ENCODE results near the gene TDO2. TPM values are rescaled to one million over a fixed set of nuclear protein-coding genes. Genes with fewer than 3 reads are reported as not detected.
A peak's percentile ranks its signal among the peaks of the same experiment; 100 is the strongest.

TDO2 gene
- total and polyA plus RNA-seq, 9 donors, result 0.12 to 2.3 (median 0.36) TPM; not detected in 3

DNA sequence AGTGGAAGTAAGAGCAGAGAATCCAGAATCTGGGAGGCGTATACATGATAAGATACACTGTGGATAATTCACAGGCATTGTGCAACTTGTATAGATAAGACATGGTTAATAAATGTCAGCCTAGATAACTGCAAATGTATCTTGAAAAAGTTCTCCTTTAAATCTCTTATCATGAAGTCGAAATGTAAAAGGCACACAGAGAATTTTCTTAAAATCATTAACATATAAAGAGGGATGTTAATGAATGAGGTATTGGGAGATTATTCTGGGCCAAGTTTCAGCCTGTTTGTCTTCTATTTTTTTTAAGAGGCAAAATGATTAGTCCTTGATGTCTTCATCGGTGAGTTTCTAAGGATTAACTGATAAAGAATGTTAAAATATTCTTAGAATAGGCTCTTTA lies 835 bp downstream of the TDO2 start:
- DNase-seq, result no peak
- Histone ChIP-seq H3K9me3 (replicated peaks; ENCODE audit: control insufficient read depth, low read depth, low read length) (no peaks in the 10 kb centered on the region), H3K4me3 (ENCODE audit: low read length) (no peak overlapping the region), H3K4me1 (ENCODE audit: control insufficient read depth, insufficient read depth, low read length) (peaks cover 2% of the 10 kb centered on the region), H3K36me3 (ENCODE audit: control insufficient read depth, insufficient read depth, low read length) (no peaks in the 10 kb centered on the region), H3K27me3 (ENCODE audit: control insufficient read depth, insufficient read depth, low read length) (no peaks in the 10 kb centered on the region), H3K27ac (ENCODE audit: low read length) (no peak overlapping the region)
- WGBS (ENCODE audit: insufficient coverage), result no CpG with 5 or more reads among the region's 3 CpGs

DNA sequence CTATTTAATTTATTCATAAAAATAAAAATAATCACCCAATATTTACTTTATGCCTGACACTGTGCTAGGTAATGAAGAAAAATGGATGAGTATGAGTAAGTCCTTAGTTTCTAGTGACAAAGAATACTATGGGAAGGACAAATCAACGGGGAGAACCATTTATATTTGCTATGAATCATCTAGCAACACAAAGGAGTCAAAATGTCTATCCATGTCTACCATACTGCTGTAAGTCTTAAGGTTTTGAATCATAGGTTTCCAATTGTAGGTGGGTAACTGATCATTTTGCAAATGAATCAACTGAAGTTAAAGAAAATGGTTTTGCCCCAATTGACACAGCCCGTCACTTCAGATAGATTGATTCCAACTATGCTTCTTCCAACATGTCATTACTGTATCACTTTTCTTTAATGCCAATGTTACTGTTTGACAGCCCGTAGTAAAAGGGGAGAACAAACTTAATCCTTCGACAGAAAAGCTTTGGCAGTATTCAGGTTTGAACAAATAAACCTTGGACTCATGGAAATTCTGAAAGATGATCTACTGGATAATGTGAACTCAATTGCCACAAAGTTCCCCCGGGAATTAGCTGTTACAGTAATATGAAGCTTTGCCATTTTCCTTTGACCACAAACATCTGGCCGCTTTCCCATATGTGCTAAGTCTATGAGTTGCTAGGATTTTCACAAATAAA lies 3.2 kb downstream of the TDO2 start:
- peak; percentile 95 for DNase-seq
- Histone ChIP-seq H3K4me1 (ENCODE audit: control insufficient read depth, insufficient read depth, low read length) (peaks cover 2% of the 10 kb centered on the region), H3K9me3 (replicated peaks; ENCODE audit: control insufficient read depth, low read depth, low read length) (no peaks in the 10 kb centered on the region), H3K27ac (ENCODE audit: low read length) (peak overlapping the region; percentile 29), H3K36me3 (ENCODE audit: control insufficient read depth, insufficient read depth, low read length) (no peaks in the 10 kb centered on the region), H3K27me3 (ENCODE audit: control insufficient read depth, insufficient read depth, low read length) (no peaks in the 10 kb centered on the region), H3K4me3 (ENCODE audit: low read length) (no peak overlapping the region)
- WGBS (ENCODE audit: insufficient coverage), result no CpG with 5 or more reads among the region's 6 CpGs

DNA sequence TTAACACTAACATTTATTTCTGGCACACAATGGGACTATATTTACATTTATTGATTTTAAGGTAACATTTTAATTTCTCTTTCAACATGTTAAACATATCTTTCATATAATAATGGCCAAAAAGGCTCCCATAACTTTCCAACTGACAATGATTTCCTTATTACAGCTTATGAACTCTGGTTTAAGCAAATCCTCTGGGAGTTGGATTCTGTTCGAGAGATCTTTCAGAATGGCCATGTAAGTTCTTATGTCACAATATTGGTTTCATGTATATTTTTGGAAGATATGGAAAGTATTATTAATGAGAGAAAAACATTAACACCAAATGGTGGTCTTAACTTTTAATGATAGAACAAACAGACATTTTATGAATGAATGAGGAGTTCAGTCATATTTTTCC lies 4.1 kb downstream of the TDO2 start:
- DNase-seq, result peak; percentile 71
- Histone ChIP-seq H3K27me3 (ENCODE audit: control insufficient read depth, insufficient read depth, low read length) (no peaks in the 10 kb centered on the region), H3K4me3 (ENCODE audit: low read length) (no peak overlapping the region), H3K27ac (ENCODE audit: low read length) (peak overlapping the region; percentile 67), H3K9me3 (replicated peaks; ENCODE audit: control insufficient read depth, low read depth, low read length) (no peaks in the 10 kb centered on the region), H3K4me1 (ENCODE audit: control insufficient read depth, insufficient read depth, low read length) (peaks cover 2% of the 10 kb centered on the region), H3K36me3 (ENCODE audit: control insufficient read depth, insufficient read depth, low read length) (no peaks in the 10 kb centered on the region)
- no CpG with 5 or more reads among the region's 1 CpG for WGBS (ENCODE audit: insufficient coverage)

DNA sequence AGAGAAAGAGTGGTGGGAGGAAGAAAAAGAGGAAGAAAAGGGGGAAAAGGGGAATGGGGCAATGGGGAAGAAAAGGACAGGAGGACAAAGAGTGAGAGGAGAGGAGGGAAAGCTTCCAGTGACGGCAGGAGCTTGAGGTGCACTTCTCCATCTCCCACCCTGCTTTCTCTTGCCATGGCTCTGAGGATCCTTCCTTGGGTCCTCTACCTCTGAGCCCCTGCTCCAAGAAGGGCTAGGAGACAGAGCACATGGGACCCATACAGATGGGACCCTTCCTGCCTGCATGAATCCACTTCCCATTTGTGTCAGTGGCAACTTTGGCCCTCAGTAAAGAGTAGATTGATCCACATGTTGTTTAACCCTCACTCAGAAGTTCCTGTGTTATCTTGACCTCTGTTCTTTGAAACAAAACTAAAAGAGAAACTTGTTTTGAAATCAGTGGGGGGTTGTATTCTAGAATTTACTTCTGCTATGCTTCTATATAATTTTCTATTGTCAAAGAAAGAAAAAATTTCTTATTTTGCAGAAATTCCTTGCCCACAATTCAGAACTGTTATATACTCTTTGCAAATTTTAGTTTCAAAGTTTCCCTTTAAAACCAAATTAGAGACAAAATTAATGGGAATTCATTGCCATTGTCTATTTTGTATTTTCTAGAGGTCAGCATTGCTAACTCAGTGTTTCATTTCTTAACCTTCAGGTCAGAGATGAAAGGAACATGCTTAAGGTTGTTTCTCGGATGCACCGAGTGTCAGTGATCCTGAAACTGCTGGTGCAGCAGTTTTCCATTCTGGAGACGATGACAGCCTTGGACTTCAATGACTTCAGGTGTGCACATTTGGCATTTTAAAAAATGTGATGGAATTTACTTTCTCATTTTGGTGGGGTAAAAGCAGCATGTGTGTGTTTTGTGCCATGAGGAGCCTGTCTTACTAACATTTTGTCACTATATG lies 5.0 kb downstream of the TDO2 start:
- Histone ChIP-seq H3K27me3 (ENCODE audit: control insufficient read depth, insufficient read depth, low read length) (no peaks in the 10 kb centered on the region), H3K4me3 (ENCODE audit: low read length) (no peak overlapping the region), H3K4me1 (ENCODE audit: control insufficient read depth, insufficient read depth, low read length) (peaks cover 2% of the 10 kb centered on the region), H3K27ac (ENCODE audit: low read length) (no peak overlapping the region), H3K9me3 (replicated peaks; ENCODE audit: control insufficient read depth, low read depth, low read length) (no peaks in the 10 kb centered on the region), H3K36me3 (ENCODE audit: control insufficient read depth, insufficient read depth, low read length) (no peaks in the 10 kb centered on the region)
- no peak for DNase-seq
- 93% methylated on average over 3 of the region's 4 CpGs for WGBS (ENCODE audit: insufficient coverage)

DNA sequence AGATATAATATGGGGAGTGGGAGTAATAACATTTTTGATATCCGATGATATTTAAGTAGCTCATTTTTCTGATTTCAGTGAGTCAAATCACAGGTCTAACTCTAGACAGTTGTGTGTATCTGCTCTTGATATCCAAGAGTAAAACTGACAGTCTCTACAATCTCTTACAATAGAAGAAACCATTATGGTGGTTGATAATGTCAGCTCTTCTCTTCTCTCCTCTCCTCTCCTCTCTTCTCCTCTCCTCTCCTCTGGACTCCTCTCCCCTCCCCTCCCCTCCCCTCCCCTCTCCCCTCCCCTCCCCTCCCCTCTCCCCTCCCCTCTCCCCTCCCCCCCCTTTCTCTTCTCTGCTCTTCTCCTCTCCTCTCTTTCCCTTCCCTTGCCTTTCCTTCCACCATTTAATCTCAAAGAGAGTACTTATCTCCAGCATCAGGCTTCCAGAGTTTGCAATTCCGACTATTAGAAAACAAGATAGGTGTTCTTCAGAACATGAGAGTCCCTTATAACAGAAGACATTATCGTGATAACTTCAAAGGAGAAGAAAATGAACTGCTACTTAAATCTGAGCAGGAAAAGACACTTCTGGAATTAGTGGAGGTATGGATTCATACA lies 6.2 kb downstream of the TDO2 start:
- Histone ChIP-seq H3K27me3 (ENCODE audit: control insufficient read depth, insufficient read depth, low read length) (no peaks in the 10 kb centered on the region), H3K36me3 (ENCODE audit: control insufficient read depth, insufficient read depth, low read length) (no peaks in the 10 kb centered on the region), H3K9me3 (replicated peaks; ENCODE audit: control insufficient read depth, low read depth, low read length) (no peaks in the 10 kb centered on the region), H3K4me3 (ENCODE audit: low read length) (no peak overlapping the region), H3K4me1 (ENCODE audit: control insufficient read depth, insufficient read depth, low read length) (peaks cover 2% of the 10 kb centered on the region), H3K27ac (ENCODE audit: low read length) (no peak overlapping the region)
- no CpG with 5 or more reads among the region's 3 CpGs for WGBS (ENCODE audit: insufficient coverage)
- no peak for DNase-seq

DNA sequence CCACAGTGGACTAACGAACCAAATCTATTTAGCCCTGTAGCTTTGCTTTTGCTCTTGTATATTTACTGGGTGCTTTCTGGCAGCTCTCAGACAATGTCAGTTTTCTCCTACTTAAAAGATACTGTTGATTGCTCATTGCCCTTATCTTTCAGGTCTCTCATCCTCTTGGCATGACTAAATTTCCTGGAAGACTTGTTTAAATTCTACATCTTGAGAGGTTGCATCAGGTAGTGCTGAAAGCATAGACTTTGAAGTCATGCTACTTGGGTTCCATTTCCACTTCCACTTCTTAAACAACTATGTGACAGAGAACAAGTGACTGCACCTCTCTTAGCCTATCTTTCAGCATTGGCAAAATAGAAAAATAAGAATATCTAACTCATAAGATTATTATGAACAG lies 8.4 kb downstream of the TDO2 start:
- Histone ChIP-seq H3K4me1 (ENCODE audit: control insufficient read depth, insufficient read depth, low read length) (peaks cover 2% of the 10 kb centered on the region), H3K27me3 (ENCODE audit: control insufficient read depth, insufficient read depth, low read length) (no peaks in the 10 kb centered on the region), H3K4me3 (ENCODE audit: low read length) (no peak overlapping the region), H3K9me3 (replicated peaks; ENCODE audit: control insufficient read depth, low read depth, low read length) (no peaks in the 10 kb centered on the region), H3K27ac (ENCODE audit: low read length) (no peak overlapping the region), H3K36me3 (ENCODE audit: control insufficient read depth, insufficient read depth, low read length) (no peaks in the 10 kb centered on the region)
- DNase-seq, result no peak
- no CpG with 5 or more reads among the region's 1 CpG for WGBS (ENCODE audit: insufficient coverage)

- Histone ChIP-seq H3K27me3 (ENCODE audit: control insufficient read depth, insufficient read depth, low read length) (no peaks in the 10 kb centered on the region), H3K9me3 (replicated peaks; ENCODE audit: control insufficient read depth, low read depth, low read length) (no peaks in the 10 kb centered on the region), H3K36me3 (ENCODE audit: control insufficient read depth, insufficient read depth, low read length) (no peaks in the 10 kb centered on the region), H3K27ac (ENCODE audit: low read length) (no peak overlapping the region), H3K4me3 (ENCODE audit: low read length) (no peak overlapping the region), H3K4me1 (ENCODE audit: control insufficient read depth, insufficient read depth, low read length) (no peaks in the 10 kb centered on the region)
- WGBS (ENCODE audit: insufficient coverage), result no CpG with 5 or more reads among the region's 5 CpGs
- no peak for DNase-seq
Observed at GRCh38 chr4:155914782-155915181, 11.3 kb downstream of the TDO2 start.

DNA sequence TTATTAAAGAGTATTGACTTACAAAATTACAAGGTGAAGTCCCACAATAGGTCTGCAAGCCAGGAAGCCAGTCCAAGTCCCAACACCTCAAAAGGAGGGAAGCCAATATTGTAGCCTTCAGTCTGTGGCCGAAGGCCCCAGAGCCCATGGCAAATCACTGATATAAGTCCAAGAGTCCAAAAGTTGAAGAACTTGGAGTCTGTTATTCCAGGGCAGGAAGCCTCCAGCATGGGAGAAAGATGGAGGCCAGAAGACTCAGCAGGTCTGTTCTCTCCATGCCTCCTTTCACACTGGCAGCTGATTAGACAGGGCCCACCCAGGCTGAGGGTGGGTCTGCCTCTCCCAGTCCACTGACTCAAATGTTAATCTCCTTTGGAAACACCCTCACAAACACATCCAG lies 18.1 kb downstream of the TDO2 start:
- DNase-seq, result no peak
- Histone ChIP-seq H3K4me3 (ENCODE audit: low read length) (no peak overlapping the region), H3K27ac (ENCODE audit: low read length) (no peak overlapping the region), H3K4me1 (ENCODE audit: control insufficient read depth, insufficient read depth, low read length) (no peaks in the 10 kb centered on the region), H3K36me3 (ENCODE audit: control insufficient read depth, insufficient read depth, low read length) (no peaks in the 10 kb centered on the region), H3K9me3 (replicated peaks; ENCODE audit: control insufficient read depth, low read depth, low read length) (no peaks in the 10 kb centered on the region), H3K27me3 (ENCODE audit: control insufficient read depth, insufficient read depth, low read length) (no peaks in the 10 kb centered on the region)
- no CpG with 5 or more reads among the region's 1 CpG for WGBS (ENCODE audit: insufficient coverage)

- H3K4me3 ChIP-seq (ENCODE audit: low read length), result no peak overlapping the region
- peaks cover 2% of the 10 kb centered on the region for H3K36me3 ChIP-seq (ENCODE audit: control insufficient read depth, insufficient read depth, low read length)
- no peaks in the 10 kb centered on the region for H3K27me3 ChIP-seq (ENCODE audit: control insufficient read depth, insufficient read depth, low read length)
- WGBS (ENCODE audit: insufficient coverage), result 59% methylated on average over 3 of the region's 3 CpGs
- H3K27ac ChIP-seq (ENCODE audit: low read length), result no peak overlapping the region
- no peak for DNase-seq
- no peaks in the 10 kb centered on the region for H3K9me3 ChIP-seq (replicated peaks; ENCODE audit: control insufficient read depth, low read depth, low read length)
- no peaks in the 10 kb centered on the region for H3K4me1 ChIP-seq (ENCODE audit: control insufficient read depth, insufficient read depth, low read length)
Observed at GRCh38 chr4:155924637-155925036, 21.1 kb downstream of the TDO2 start.

- Histone ChIP-seq H3K27me3 (ENCODE audit: control insufficient read depth, insufficient read depth, low read length) (no peaks in the 10 kb centered on the region), H3K4me3 (ENCODE audit: low read length) (no peak overlapping the region), H3K36me3 (ENCODE audit: control insufficient read depth, insufficient read depth, low read length) (peaks cover 8% of the 10 kb centered on the region), H3K27ac (ENCODE audit: low read length) (no peak overlapping the region), H3K9me3 (replicated peaks; ENCODE audit: control insufficient read depth, low read depth, low read length) (no peaks in the 10 kb centered on the region), H3K4me1 (ENCODE audit: control insufficient read depth, insufficient read depth, low read length) (no peaks in the 10 kb centered on the region)
- DNase-seq, result no peak
- WGBS (ENCODE audit: insufficient coverage), result no CpG with 5 or more reads among the region's 3 CpGs
Observed at GRCh38 chr4:155929833-155930232, 26.3 kb downstream of the TDO2 start.
